Measurements from ENCODE around the gene NOTCH3.

GRCh38 chr19:15240515-15240914 lies 39.7 kb upstream of the NOTCH3 start:
- no peak for TF ChIP-seq POLR2A (IDR thresholded peaks at IDR 0.05)
- TF ChIP-seq CTCF (IDR thresholded peaks at IDR 0.05): no peak
